Hepatocyte (in vitro differentiated cells): ENCODE data around the gene THAP4.

ENCODE experiments used
- EZH2 ChIP-seq: fragments of 200-600 bp; sonication (generic); IDR thresholded peaks from 2 replicates; pipeline ENCODE4 v1.6.1; 2016; ENCODE audit warnings: antibody characterized with exemption, mild to moderate bottlenecking, borderline replicate concordance
- EZH2phosphoT487 ChIP-seq: fragments of 200-600 bp; sonication (generic); IDR thresholded peaks from one replicate; pipeline ENCODE4 v1.6.1; 2018; ENCODE audit warnings: antibody characterized with exemption, mild to moderate bottlenecking, low read depth, moderate library complexity; ENCODE audit not compliant: unreplicated experiment, severe bottlenecking
- TF ChIP-seq, protein P1 (sequence below): fragments of 200-600 bp; sonication (generic); IDR thresholded peaks from 2 replicates; pipeline ENCODE4 v1.5.1; 2016; ENCODE audit warnings: antibody characterized with exemption, mild to moderate bottlenecking; ENCODE audit not compliant: poor library complexity

DNA sequence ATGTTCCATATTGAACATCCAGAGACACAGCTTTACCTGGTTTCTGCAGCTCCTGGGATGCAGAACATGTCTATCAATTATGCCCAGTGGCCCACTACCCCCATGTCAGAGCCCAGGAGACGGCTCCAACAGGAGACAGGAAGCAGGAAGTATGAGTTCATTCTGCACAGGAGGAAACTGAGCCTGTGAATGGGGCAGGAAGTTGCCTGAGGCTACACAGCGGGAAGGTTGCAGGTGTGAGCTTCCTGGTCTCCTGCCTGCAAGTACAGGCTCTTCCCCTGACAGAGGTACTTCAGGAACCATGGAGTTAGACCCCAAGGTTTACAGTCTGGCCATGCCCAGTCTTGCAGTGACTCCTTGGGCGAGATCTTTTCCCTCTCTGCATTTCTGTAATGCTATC is 81.2 kb downstream of the THAP4 start:
- TF ChIP-seq, protein P1, sequence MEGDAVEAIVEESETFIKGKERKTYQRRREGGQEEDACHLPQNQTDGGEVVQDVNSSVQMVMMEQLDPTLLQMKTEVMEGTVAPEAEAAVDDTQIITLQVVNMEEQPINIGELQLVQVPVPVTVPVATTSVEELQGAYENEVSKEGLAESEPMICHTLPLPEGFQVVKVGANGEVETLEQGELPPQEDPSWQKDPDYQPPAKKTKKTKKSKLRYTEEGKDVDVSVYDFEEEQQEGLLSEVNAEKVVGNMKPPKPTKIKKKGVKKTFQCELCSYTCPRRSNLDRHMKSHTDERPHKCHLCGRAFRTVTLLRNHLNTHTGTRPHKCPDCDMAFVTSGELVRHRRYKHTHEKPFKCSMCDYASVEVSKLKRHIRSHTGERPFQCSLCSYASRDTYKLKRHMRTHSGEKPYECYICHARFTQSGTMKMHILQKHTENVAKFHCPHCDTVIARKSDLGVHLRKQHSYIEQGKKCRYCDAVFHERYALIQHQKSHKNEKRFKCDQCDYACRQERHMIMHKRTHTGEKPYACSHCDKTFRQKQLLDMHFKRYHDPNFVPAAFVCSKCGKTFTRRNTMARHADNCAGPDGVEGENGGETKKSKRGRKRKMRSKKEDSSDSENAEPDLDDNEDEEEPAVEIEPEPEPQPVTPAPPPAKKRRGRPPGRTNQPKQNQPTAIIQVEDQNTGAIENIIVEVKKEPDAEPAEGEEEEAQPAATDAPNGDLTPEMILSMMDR, result no peak
- TF ChIP-seq EZH2 (no peak), EZH2phosphoT487 (no peak)
